ENCODE data around the gene PDZRN3.

GRCh38 chr3:73581134-73581846 is 43.5 kb downstream of the PDZRN3 start:
- TF ChIP-seq REST (IDR thresholded peaks at IDR 0.05; ENCODE audit: insufficient read depth in 1 of 2, low read depth in 2 of 2, low read length in 2 of 2) (no peak), TAF1 (IDR thresholded peaks at IDR 0.05; ENCODE audit: borderline replicate concordance, insufficient read depth, low read length) (no peak), POLR2AphosphoS5 (IDR thresholded peaks at IDR 0.05; ENCODE audit: low read depth, low read length) (no peak)
